HPDE6-E6E7 (cell line): ENCODE results near the gene MARCHF3.
"Not testable (repeated sequence)": the region's sequence is repeated elsewhere in the genome, so short reads cannot be mapped to it uniquely, and the experiment has no call there.

ENCODE experiments used
- DNase-seq: peaks from one replicate; pipeline ENCODE4 v3.0.0; 2011; ENCODE audit warnings: missing footprints; ENCODE audit errors: extremely low spot score

Gene MARCHF3

DNA sequence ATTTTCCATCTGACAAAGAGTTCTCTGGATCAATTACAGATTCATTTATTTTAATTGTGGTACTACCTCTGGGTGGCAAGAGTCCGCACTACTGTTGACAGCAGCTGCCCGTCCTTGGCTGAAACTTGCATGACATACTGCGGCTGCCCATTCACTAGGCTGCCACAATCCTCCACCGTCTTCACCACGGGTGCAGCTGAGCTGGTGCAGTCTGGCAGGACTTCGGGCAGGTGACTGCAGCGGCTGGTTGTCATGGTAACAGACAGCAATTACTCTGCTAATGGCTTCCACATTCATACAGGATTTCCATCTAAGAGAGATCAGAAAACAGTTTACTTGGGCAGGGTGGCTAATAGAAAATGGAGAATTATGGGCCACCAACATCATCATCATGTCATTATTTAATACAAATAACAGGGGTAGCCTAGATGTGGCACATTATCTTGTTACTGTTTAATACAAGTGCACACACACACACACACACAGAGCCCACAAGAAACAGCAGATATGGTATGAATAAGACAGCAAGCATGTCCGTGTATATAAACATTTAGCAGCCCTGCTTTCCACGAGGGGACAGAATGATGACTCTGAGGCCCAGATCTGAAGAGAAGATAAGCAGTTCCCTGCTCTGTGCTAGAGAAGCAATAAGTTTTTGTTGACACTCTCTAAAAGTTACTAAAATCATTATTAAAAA is 112.3 kb downstream of the MARCHF3 start:
- DNase-seq: no peak

DNA sequence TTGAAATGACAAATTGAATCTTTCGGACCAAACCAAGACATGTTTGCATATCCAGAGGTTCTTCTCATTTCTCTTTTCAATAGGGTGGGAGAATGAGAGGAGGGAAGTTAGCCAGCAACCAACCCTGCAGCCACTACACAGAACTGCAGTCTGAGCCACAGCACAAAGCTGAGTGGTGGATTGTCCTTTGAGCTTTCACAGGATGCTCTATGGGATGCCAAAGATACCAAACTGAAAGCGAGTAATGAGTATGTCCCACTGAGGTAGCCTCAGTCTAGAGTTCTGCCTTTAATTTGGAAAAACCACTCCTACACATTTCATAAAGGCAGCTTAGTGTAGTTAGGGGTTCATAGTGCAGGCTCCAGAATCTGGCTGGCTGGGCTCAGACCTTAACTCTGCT is 114.9 kb downstream of the MARCHF3 start:
- DNase-seq: no peak

DNA sequence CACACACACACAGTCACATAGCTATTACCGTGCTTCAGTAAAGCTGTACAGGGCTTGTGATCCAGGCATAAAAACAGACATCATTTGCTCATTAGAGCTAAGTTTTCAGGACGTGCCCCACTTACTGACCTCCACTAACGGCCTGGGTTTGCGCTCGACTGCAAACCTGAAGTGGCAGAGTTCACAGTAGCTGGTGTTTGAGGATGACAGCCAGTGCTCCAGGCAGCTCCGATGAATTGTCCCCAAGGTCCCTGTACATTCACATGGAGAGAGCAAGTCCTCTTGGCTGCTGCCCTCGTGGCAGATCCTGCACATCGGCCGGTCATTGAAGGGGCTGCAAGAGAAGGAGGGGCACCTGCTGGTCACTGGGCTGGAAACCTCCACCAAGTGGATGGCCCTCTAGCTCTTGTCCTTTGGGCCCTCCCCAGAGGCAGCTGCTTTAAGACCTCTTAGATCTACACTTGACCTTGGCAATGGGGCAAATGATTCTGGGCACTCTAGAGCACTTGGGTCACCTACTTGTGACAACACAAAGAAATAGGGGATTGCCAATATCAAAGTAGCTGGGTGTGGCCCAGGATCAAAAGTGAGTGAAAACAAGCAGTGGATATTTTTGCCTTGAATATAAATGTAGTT is 115.4 kb downstream of the MARCHF3 start:
- no peak for DNase-seq

- no peak for DNase-seq
Observed at GRCh38 chr5:126912616-126913200, 117.7 kb downstream of the MARCHF3 start.

- no peak for DNase-seq
Observed at GRCh38 chr5:126911986-126912385, 118.4 kb downstream of the MARCHF3 start.

- DNase-seq: no peak
Observed at GRCh38 chr5:126909856-126910255, 120.5 kb downstream of the MARCHF3 start.

DNA sequence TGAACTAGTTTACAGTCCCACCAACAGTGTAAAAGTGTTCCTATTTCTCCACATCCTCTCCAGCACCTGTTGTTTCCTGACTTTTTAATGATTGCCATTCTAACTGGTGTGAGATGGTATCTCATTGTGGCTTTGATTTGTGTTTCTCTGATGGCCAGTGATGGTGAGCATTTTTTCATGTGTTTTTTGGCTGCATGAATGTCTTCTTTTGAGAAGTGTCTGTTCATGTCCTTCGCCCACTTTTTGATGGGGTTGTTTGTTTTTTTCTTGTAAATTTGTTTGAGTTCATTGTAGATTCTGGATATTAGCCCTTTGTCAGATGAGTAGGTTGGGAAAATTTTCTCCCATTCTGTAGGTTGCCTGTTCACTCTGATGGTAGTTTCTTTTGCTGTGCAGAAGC is 126.0 kb downstream of the MARCHF3 start:
- not testable (repeated sequence) for DNase-seq

GRCh38 chr5:126900796-126901195 is 129.6 kb downstream of the MARCHF3 start:
- DNase-seq: no peak

GRCh38 chr5:126899476-126899875 is 130.9 kb downstream of the MARCHF3 start:
- no peak for DNase-seq

- no peak for DNase-seq
Observed at GRCh38 chr5:126897851-126898630, 132.3 kb downstream of the MARCHF3 start.

- DNase-seq: no peak
Observed at GRCh38 chr5:126896170-126896702, 134.1 kb downstream of the MARCHF3 start.

GRCh38 chr5:126895712-126896111 is 134.6 kb downstream of the MARCHF3 start:
- DNase-seq: not testable (repeated sequence)

- DNase-seq: not testable (repeated sequence)
Observed at GRCh38 chr5:126890414-126890813, 139.9 kb downstream of the MARCHF3 start.

GRCh38 chr5:126888175-126888574 is 142.2 kb downstream of the MARCHF3 start:
- no peak for DNase-seq

- peak; percentile 26 for DNase-seq
Observed at GRCh38 chr5:126884269-126884819, 146.0 kb downstream of the MARCHF3 start.

- DNase-seq: no peak
Observed at GRCh38 chr5:126883564-126884245, 146.7 kb downstream of the MARCHF3 start.

DNA sequence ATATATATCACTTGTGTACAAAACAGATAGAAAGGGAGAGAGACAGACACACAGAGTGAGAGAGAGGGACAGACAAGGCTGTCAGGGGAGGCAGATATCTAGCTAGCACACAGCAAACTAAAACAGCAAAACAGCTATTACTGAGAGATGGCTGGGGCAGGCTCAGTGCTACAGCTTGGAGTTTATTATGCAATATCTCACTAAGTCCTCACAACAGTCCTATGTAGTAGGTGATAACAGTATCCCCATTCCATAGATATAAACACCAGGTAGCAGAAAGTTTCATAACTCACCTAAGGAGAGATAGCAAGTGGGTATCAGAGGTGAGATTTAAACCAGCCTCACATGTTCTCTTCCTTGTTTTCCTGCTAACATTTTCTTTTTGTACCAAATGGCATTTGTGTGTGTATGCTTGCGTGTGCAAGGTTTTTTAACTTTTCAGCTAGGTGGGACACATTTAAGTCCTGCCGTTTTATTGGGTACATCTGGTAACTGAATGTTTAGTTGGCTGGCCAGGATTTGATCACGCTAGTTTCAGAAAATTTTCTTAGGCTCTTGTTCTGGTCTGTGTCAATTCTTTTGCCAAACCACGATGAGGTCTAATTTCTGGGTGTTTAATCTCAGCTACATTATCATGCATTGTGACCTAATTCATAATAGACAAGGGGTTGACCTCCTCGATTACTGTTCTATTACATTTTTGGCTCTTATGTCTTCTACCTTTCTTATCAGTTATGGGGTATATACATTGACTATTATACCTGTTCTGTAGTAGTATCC is 148.3 kb downstream of the MARCHF3 start:
- no peak for DNase-seq

DNA sequence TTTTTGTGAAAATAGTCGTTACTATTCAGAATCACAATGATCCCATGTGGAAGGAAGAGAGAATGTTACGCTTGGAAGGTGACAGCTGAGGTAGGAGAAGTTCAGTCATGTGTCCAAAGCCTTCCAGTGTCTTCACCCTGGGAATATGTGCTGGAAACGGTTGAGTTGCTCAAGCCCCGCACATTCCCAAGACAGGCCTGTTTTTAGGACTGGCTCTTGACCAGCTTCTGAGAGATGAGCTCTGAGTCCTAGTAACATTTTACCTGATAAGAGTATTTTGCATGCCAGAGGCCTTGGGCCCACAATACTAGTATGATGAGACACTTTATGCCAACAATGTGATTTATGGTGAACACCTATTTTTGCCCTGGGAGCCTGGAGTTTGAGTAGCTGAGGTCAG is 151.7 kb downstream of the MARCHF3 start:
- no peak for DNase-seq

DNA sequence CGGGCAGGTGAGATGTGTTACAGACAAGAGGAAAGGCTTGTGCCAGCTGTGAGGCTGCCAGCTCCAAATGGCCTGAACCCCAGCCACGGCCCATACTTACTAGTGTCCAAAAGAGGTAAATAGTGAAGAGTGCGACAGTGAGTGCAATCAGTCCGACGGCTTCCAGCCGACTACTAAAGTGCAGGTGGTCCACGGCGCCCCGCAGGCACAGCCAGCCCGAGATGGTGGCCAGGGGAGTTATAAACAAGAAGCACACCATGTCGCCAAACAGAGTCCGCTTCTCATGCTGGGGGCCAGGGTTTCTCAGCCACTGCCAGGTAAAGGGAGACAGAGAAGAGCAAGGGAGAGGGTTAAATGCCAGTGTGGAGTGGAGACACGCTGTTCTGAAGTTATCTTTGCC is 152.3 kb downstream of the MARCHF3 start:
- no peak for DNase-seq

DNA sequence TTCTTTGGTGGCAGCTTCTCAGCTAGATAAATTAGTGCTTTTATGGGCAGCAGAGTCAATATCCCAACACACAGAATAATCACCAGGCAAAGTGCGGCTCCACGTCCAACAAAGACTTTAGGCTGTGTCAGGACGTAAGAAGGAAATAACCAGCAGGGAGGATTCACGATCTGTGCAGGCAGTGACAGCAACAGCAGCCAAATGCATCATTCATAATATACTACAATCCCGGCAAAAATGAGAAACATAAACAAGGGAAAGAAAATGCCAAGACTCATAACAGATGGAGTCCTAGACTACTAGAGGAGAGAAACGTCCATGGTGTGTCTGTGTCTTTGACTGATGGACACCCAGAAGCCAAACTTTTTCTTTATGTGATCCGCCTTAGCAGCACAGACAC is 152.8 kb downstream of the MARCHF3 start:
- no peak for DNase-seq
